Lower leg skin (tissue), 3 donors: ENCODE measurements around the gene APOA1.

Experiments
- CTCF ChIP-seq, 3 donors: fragments of 450-650 bp; IDR thresholded peaks; one replicate each; pipeline ENCODE4 v1.5.1; 2016; ENCODE audit warnings: antibody characterized with exemption in 3 of 3, mild to moderate bottlenecking in 3 of 3, moderate library complexity in 2 of 3
- POLR2A ChIP-seq, 2 donors: fragments of 450-650 bp; IDR thresholded peaks; one replicate each; pipeline ENCODE4 v1.6.1; 2016 to 2017; ENCODE audit warnings: antibody characterized with exemption in 2 of 2, mild to moderate bottlenecking in 1 of 2, moderate library complexity in 1 of 2

GRCh38 chr11:116830184-116830912, 7.1 kb downstream of the APOA1 start:
- TF ChIP-seq CTCF (IDR thresholded peaks at IDR 0.05) (no peak), POLR2A (IDR thresholded peaks at IDR 0.05) (no peak)
